Measurements from ENCODE around the gene C16orf92.

- TF ChIP-seq CTCF (IDR thresholded peaks at IDR 0.05) (no peak), EZH2phosphoT487 (IDR thresholded peaks at IDR 0.05) (no peak), EZH2 (IDR thresholded peaks at IDR 0.05) (no peak)
These were observed 13.7 kb upstream of the C16orf92 start for GRCh38 chr16:30009085-30009862.

Measured in neural progenitor cell (in vitro differentiated cells).